ENCODE results near the gene PEX5L.
"Not testable (repeated sequence)": the region's sequence is repeated elsewhere in the genome, so short reads cannot be mapped to it uniquely, and the experiment has no call there.

Gene PEX5L

DNA sequence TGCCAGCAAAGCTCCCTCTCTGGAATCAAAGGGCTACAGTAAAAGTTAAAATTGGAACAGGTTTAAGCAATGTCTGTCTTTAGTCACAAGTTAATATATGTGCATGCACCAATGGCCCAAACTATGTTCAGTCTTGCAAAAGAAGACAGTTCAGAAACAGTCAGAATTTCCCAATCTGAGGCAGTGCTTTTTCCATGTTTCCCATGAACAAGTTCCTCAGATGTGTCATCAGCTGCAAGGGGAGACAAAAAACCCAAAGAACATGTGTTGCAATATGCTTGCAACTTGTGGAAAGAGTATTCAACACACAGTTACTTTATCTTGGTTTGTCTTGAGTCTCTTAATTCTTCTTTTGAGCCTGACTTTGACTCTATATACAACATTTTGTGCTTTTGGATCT is 235.5 kb downstream of the PEX5L start:
- H3K27ac Mint-ChIP-seq = no peak overlapping the region
- no peaks in the 10 kb centered on the region for H3K36me3 Mint-ChIP-seq
- no peak overlapping the region for H3K4me3 Mint-ChIP-seq
- H3K9me3 Mint-ChIP-seq = no peaks in the 10 kb centered on the region
- peaks cover 5% of the 10 kb centered on the region for H3K4me1 Mint-ChIP-seq
- CTCF ChIA-PET = no interaction called here
- H3K27me3 Mint-ChIP-seq = peaks cover 10% of the 10 kb centered on the region
- no peak for DNase-seq

- no peaks in the 10 kb centered on the region for H3K27me3 Mint-ChIP-seq
- H3K36me3 Mint-ChIP-seq = no peaks in the 10 kb centered on the region
- no peak overlapping the region for H3K4me3 Mint-ChIP-seq
- no peak overlapping the region for H3K27ac Mint-ChIP-seq
- DNase-seq = no peak
- H3K9me3 Mint-ChIP-seq = no peaks in the 10 kb centered on the region
- no peaks in the 10 kb centered on the region for H3K4me1 Mint-ChIP-seq
- CTCF ChIA-PET = no interaction called here
These were observed 239.5 kb downstream of the PEX5L start for GRCh38 chr3:179797192-179797591.

DNA sequence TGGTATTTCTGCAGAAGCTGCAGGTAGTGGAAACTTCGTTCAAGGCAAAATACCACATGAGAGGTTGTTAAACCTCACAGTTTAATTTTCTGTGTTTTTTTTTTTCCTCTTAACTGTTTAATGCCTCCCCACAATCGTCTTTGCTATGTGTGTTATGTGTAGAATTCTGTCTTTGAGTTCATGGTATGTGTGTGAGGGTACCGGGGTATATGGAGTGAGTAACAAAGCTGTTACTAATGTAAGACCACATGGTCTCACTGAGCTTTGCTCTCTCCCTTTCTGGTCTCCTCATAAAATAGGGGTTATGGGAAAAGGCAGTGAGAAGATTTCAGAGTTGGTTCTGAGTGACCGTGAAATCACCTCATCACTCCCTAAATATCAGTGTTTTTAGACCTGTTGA is 240.3 kb downstream of the PEX5L start:
- no peaks in the 10 kb centered on the region for H3K36me3 Mint-ChIP-seq
- no peak for DNase-seq
- H3K27ac Mint-ChIP-seq = no peak overlapping the region
- H3K27me3 Mint-ChIP-seq = no peaks in the 10 kb centered on the region
- H3K9me3 Mint-ChIP-seq = no peaks in the 10 kb centered on the region
- H3K4me3 Mint-ChIP-seq = no peak overlapping the region
- no peaks in the 10 kb centered on the region for H3K4me1 Mint-ChIP-seq
- CTCF ChIA-PET = no interaction called here

DNA sequence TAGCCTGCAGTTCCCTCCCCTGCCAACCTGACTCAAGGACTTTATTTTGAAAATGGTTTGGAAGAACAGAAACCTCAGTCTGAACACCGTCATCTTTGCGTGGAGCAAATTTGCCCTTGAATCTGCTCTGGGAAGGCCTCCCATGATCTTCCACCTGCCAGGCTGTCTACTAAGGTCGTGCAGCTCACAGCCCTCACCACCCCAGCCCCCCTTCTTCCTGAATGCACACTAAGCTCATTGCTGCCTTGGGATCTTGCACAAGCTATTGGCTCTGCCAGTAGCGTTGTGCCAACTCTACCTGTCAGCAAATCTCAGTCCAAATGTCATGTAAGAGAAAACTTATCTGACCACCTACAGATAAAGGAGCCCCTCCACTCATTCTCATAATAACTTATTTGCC is 242.4 kb downstream of the PEX5L start:
- no peak for DNase-seq
- H3K27ac Mint-ChIP-seq = no peak overlapping the region
- H3K27me3 Mint-ChIP-seq = no peaks in the 10 kb centered on the region
- no peaks in the 10 kb centered on the region for H3K9me3 Mint-ChIP-seq
- H3K4me3 Mint-ChIP-seq = no peak overlapping the region
- no peaks in the 10 kb centered on the region for H3K4me1 Mint-ChIP-seq
- no peaks in the 10 kb centered on the region for H3K36me3 Mint-ChIP-seq
- CTCF ChIA-PET = no interaction called here

GRCh38 chr3:179791793-179792192 is 244.9 kb downstream of the PEX5L start:
- no peak for DNase-seq
- Mint-ChIP-seq H3K4me3 (no peak overlapping the region), H3K9me3 (no peaks in the 10 kb centered on the region), H3K4me1 (no peaks in the 10 kb centered on the region), H3K36me3 (no peaks in the 10 kb centered on the region), H3K27me3 (no peaks in the 10 kb centered on the region), H3K27ac (no peak overlapping the region)
- CTCF ChIA-PET = no interaction called here

- H3K9me3 Mint-ChIP-seq = no peaks in the 10 kb centered on the region
- H3K27me3 Mint-ChIP-seq = no peaks in the 10 kb centered on the region
- H3K4me1 Mint-ChIP-seq = no peaks in the 10 kb centered on the region
- H3K27ac Mint-ChIP-seq = no peak overlapping the region
- no peaks in the 10 kb centered on the region for H3K36me3 Mint-ChIP-seq
- CTCF ChIA-PET = no interaction called here
- no peak overlapping the region for H3K4me3 Mint-ChIP-seq
- no peak for DNase-seq
These were observed 247.7 kb downstream of the PEX5L start for GRCh38 chr3:179788996-179789395.

DNA sequence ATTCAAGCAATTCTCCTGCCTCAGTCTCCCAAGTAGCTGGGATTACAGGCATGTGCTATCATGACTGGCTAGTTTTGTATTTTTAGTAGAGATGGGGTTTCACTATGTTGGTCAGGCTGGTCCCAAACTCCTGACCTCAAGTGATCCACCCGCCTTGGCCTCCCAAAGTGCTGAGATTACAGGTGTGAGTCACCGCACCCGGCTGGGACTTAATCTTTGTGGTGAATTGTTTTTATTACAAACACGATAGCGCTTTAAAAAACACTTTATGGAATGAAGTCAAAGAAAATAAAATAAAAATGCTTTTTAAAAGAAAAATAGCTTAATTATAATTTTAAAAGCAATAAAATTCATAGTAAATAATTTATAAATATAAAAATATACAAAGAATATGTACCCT is 253.9 kb downstream of the PEX5L start:
- H3K4me1 Mint-ChIP-seq, H3K27me3 Mint-ChIP-seq, H3K9me3 Mint-ChIP-seq, DNase-seq, H3K4me3 Mint-ChIP-seq, H3K27ac Mint-ChIP-seq, H3K36me3 Mint-ChIP-seq, CTCF ChIA-PET: not testable (repeated sequence)

DNA sequence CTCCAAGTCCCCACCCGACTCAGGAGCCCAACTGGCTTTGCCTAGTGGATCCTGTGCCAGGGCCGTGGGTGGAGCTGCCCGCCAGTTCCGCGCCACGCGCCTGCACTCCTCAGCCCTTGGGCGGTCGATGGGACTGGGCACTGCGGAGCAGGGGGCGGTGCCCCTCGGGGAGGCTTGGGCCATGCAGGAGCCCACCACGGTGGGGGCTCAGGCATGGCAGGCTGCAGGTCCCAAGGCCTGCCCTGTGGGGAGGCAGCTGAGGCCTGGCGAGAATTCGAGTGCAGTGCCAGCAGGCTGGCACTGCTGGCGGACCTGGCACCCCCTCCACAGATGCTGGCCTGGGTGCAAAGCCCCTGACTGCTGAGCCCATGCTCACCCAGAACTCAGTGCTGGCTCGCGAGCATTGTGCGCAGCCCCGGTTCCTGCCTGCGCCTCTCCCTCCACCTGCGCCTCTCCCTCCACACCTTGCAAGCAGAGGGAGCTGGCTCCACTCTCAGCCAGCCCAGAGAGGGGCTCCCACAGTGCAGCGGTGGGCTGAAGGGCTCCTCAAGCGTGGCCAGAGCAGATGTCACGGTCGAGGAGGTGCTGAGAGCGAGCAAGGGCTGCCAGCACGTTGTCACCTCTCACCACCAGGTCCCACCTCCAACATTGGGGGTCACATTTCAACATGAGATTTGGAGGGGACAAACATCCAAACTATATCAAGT is 261.2 kb downstream of the PEX5L start:
- Mint-ChIP-seq H3K27me3 (no peaks in the 10 kb centered on the region), H3K9me3 (no peaks in the 10 kb centered on the region), H3K36me3 (peaks cover 6% of the 10 kb centered on the region), H3K27ac (no peak overlapping the region), H3K4me3 (no peak overlapping the region), H3K4me1 (no peaks in the 10 kb centered on the region)
- DNase-seq = no peak
- CTCF ChIA-PET = no interaction called here

DNA sequence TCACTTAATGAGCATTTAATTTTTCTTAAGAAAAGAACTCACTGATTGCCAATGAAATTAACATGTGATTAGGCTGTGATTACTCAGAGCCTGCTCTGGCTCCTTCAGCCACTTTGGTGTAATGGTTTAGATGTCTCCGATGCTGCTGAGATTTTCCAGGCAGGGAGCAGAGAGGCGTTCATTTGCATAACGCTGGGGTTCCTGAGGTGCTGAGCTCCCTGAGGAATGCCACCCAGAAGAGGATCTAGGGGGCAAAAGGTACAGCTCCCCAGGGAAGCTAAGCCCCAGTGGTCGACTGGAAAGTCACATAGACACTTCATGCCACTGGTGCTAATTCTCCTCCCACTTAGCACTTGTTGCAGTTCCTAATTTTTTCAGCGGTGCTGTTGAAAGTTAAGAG is 264.4 kb downstream of the PEX5L start:
- no peak for DNase-seq
- CTCF ChIA-PET = no interaction called here
- Mint-ChIP-seq H3K4me1 (no peaks in the 10 kb centered on the region), H3K4me3 (no peak overlapping the region), H3K27ac (no peak overlapping the region), H3K9me3 (no peaks in the 10 kb centered on the region), H3K36me3 (no peaks in the 10 kb centered on the region), H3K27me3 (no peaks in the 10 kb centered on the region)

GRCh38 chr3:179771797-179772196 is 264.9 kb downstream of the PEX5L start:
- H3K27ac Mint-ChIP-seq = no peak overlapping the region
- no peaks in the 10 kb centered on the region for H3K4me1 Mint-ChIP-seq
- no peak overlapping the region for H3K4me3 Mint-ChIP-seq
- no peaks in the 10 kb centered on the region for H3K9me3 Mint-ChIP-seq
- no peaks in the 10 kb centered on the region for H3K27me3 Mint-ChIP-seq
- no peak for DNase-seq
- H3K36me3 Mint-ChIP-seq = peaks cover 3% of the 10 kb centered on the region
- CTCF ChIA-PET = no interaction called here

DNA sequence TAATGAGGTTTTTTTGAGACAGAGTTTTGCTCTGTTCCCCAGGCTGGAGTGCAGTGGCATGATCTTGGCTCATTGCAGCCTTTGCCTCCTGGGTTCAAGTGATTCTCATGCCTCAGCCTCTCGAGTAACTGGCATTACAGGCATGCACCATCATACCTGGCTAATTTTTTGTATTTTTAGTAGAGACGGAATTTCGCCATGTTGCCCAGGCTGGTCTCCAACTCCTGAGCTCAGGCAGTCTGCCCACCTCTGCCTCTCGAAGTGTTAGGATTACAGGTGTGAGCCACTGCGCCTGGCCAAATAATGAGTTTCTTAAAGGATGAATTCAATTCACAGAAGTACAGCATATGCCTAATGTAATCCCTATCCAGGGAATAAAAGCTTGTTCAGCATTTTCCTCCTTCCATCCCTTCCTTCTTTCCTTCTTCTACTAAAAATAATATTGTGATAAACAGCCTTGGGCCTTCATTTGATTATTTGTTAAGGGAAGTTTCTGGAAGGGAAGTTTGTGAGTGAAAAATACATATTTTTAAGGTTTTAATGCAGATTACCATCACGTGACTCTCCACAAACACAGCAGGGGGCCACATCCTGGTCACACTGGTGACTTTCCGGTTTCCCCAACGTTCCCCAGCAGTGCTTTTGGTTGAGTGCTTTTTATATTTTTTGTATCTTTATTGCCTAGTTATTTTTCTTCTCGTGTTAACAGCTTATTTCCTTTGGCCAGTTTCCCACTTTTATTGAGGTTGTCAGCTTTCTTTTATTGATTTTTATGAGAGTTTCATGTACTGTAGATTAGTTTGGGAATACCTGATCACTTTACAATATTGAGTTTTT is 267.1 kb downstream of the PEX5L start:
- Mint-ChIP-seq H3K27me3 (no peaks in the 10 kb centered on the region), H3K4me1 (no peaks in the 10 kb centered on the region), H3K36me3 (peaks cover 10% of the 10 kb centered on the region), H3K9me3 (no peaks in the 10 kb centered on the region), H3K27ac (no peak overlapping the region), H3K4me3 (no peak overlapping the region)
- DNase-seq = no peak
- CTCF ChIA-PET = interaction anchor here (0.7 kb wide), 1 partner anchor 77 kb away, joined by 3 read pairs; no protein-coding TSS in a partner anchor

DNA sequence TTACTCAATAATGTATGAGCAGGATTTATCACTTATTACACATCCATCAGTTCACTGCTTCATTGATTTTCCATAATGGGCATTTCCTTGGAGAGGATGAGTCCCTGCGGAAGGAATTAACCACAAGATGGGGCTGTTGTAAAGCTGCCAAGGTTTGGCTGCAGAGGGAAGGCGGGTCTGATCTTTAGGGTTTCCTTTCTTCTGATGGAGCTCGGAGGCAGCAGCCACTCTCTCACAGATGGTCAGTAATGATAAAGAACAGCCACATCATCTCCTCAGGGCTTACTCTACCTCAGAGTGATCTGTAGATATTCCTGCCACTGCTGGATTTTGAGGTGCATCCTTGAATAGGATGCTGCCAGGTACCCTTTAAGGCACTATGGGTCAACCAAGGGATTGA is 268.7 kb downstream of the PEX5L start:
- Mint-ChIP-seq H3K27ac (no peak overlapping the region), H3K27me3 (no peaks in the 10 kb centered on the region), H3K36me3 (peaks cover 10% of the 10 kb centered on the region), H3K4me3 (no peak overlapping the region), H3K4me1 (no peaks in the 10 kb centered on the region), H3K9me3 (no peaks in the 10 kb centered on the region)
- no peak for DNase-seq
- CTCF ChIA-PET = interaction anchor here (1.0 kb wide), 1 partner anchor 43 kb away, joined by 3 read pairs; no protein-coding TSS in a partner anchor

DNA sequence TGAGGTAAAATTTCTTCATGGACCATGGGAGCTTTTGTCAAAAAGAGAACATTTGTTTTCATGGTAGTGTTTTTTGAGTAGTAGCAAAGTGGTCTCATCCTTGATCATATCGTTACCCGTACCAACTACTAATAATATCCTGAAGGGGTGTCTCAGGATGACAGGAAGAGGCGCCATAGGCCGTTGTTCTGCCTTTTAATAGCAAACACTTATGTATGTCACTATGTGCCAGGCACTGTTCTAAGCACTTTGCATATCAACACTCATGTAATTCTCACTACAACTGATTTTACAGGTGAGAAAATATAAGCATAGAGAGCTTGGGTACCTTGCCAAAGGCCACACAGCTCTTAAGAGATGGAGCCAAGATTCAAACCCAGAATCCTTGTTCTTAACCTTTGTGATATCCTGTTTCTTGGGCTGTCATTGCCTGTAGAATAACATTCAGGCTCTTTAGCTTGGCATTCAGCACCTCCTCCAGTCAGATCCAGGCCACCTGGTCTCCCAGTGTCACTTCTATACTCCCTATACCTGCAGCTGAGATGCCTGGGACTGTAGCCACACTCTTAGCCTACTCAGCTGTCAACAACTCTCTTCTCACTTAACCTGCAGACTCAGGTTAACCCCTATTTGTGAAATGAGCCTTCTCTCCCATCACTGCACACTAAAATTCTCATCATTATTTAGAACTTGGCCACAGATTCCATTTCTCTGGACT is 270.2 kb downstream of the PEX5L start:
- Mint-ChIP-seq H3K27ac (no peak overlapping the region), H3K27me3 (no peaks in the 10 kb centered on the region), H3K4me1 (no peaks in the 10 kb centered on the region), H3K4me3 (no peak overlapping the region), H3K9me3 (no peaks in the 10 kb centered on the region), H3K36me3 (peaks cover 15% of the 10 kb centered on the region)
- no peak for DNase-seq
- CTCF ChIA-PET = interaction anchor here (1.0 kb wide), 1 partner anchor 30 kb away, joined by 3 read pairs; no protein-coding TSS in a partner anchor

GRCh38 chr3:179765396-179765795 is 271.3 kb downstream of the PEX5L start:
- no peak for DNase-seq
- Mint-ChIP-seq H3K9me3 (no peaks in the 10 kb centered on the region), H3K27ac (no peak overlapping the region), H3K4me3 (no peak overlapping the region), H3K36me3 (peaks cover 21% of the 10 kb centered on the region), H3K27me3 (no peaks in the 10 kb centered on the region), H3K4me1 (no peaks in the 10 kb centered on the region)
- CTCF ChIA-PET = no interaction called here

- H3K4me3 Mint-ChIP-seq = no peak overlapping the region
- no peaks in the 10 kb centered on the region for H3K27me3 Mint-ChIP-seq
- no peaks in the 10 kb centered on the region for H3K9me3 Mint-ChIP-seq
- no peak for DNase-seq
- H3K4me1 Mint-ChIP-seq = no peaks in the 10 kb centered on the region
- peaks cover 20% of the 10 kb centered on the region for H3K36me3 Mint-ChIP-seq
- CTCF ChIA-PET = no interaction called here
- H3K27ac Mint-ChIP-seq = no peak overlapping the region
These were observed 275.8 kb downstream of the PEX5L start for GRCh38 chr3:179760944-179761343.

Data from activated naive CD4-positive, alpha-beta T cell treated with anti-CD3 and anti-CD28 coated beads, Interleukin-2, amount 10 ng/mL, durations not matched to agents 7 days and 5 days (primary cell).